Fibroblast of lung (primary cell): Measurements from ENCODE around the gene PDE4B. TPM values are rescaled to one million over a fixed set of nuclear protein-coding genes. Genes with fewer than 3 reads are reported as not detected.
A peak's percentile ranks its signal among the peaks of the same experiment; 100 is the strongest.
"Not testable (repeated sequence)": the region's sequence is repeated elsewhere in the genome, so short reads cannot be mapped to it uniquely, and the experiment has no call there.

ENCODE experiments used
- DNase-seq, 2 donors: peaks; one replicate each; pipeline versions ENCODE4 v3.0.0 to v3.0.0-alpha.2; 2010; ENCODE audit warnings: low read depth in 2 of 2
- H2AFZ ChIP-seq: 2 replicates; pipeline ENCODE4 v1.5.1; 2012; ENCODE audit warnings: low read length, control low read depth, inconsistent platforms
- H3K27ac ChIP-seq: 2 replicates; pipeline ENCODE4 v1.5.1; 2011; ENCODE audit warnings: low read length, control low read depth; ENCODE audit not compliant: insufficient read depth
- H3K27me3 ChIP-seq: 2 replicates; pipeline ENCODE4 v1.5.1; 2011; ENCODE audit warnings: mild to moderate bottlenecking, low read length; ENCODE audit not compliant: control insufficient read depth, insufficient read depth
- H3K36me3 ChIP-seq: 2 replicates; pipeline ENCODE4 v1.5.1; 2011; ENCODE audit warnings: low read length; ENCODE audit not compliant: control insufficient read depth, insufficient read depth
- H3K4me1 ChIP-seq: 2 replicates; pipeline ENCODE4 v1.5.1; 2011; ENCODE audit warnings: low read length; ENCODE audit not compliant: control insufficient read depth, insufficient read depth; ENCODE audit errors: extremely low read depth
- H3K4me2 ChIP-seq: 2 replicates; pipeline ENCODE4 v1.5.1; 2011; ENCODE audit warnings: low read length, control low read depth; ENCODE audit not compliant: insufficient read depth; ENCODE audit errors: extremely low read depth
- H3K4me3 ChIP-seq, 4 experiments: fragments of 200-600 bp in 1 of 4; sonication (generic) in 1 of 4; replicated peaks in 1 of 4; 2 replicates each; pipeline ENCODE4 v1.5.1; 2011 to 2016; ENCODE audit warnings: low read length in 4 of 4, low read depth in 3 of 4, mild to moderate bottlenecking in 3 of 4, control low read depth in 2 of 4, inconsistent platforms in 1 of 4, mixed read lengths in 1 of 4; ENCODE audit not compliant: insufficient read depth in 1 of 4; ENCODE audit errors: control extremely low read depth in 1 of 4
- H3K79me2 ChIP-seq: 2 replicates; pipeline ENCODE4 v1.5.1; 2012; ENCODE audit warnings: mild to moderate bottlenecking, low read length, inconsistent platforms; ENCODE audit not compliant: control insufficient read depth, insufficient read depth
- H3K9ac ChIP-seq: 2 replicates; pipeline ENCODE4 v1.5.1; 2011; ENCODE audit warnings: mild to moderate bottlenecking, low read length, control low read depth; ENCODE audit not compliant: insufficient read depth
- H3K9me3 ChIP-seq: 2 replicates; pipeline ENCODE4 v1.5.1; 2012; ENCODE audit warnings: low read depth, low read length; ENCODE audit not compliant: control insufficient read depth, insufficient read depth
- H4K20me1 ChIP-seq: 2 replicates; pipeline ENCODE4 v1.5.1; 2011; ENCODE audit warnings: low read length; ENCODE audit not compliant: control insufficient read depth, insufficient read depth; ENCODE audit errors: extremely low read depth
- EZH2 ChIP-seq: IDR thresholded peaks from 2 replicates; pipeline ENCODE4 v1.5.1; 2012; ENCODE audit warnings: low read length, control low read depth, mild to moderate bottlenecking; ENCODE audit errors: missing control alignments
- polyA plus RNA-seq, 2 donors: library from polyadenylated mRNA; depleted of rRNA in 1 of 2; stranded (reverse) in 1 of 2; unstranded in 1 of 2; fragments of >200 nt; gene quantifications; 2 replicates each; pipeline ENCODE4 v1.2.1, GENCODE V29; 2011 to 2012; ENCODE audit warnings: missing spikeins in 1 of 2
- total RNA-seq: library from RNA; depleted of rRNA; stranded (reverse); fragments of >200 nt; gene quantifications from 2 replicates; pipeline ENCODE4 v1.2.1, GENCODE V29; 2014
- TF ChIP-seq, protein P1 (sequence below), 2 donors: IDR thresholded peaks in 1 of 2; conservative IDR thresholded peaks in 1 of 2; 1 replicate in 1 of 2; 2 replicates in 1 of 2; pipeline ENCODE4 v1.5.1; 2011 to 2012; ENCODE audit warnings: low read length in 2 of 2, control low read depth in 1 of 2, inconsistent platforms in 1 of 2, low read depth in 1 of 2, mild to moderate bottlenecking in 1 of 2

The PDE4B gene
- total and polyA plus RNA-seq, 2 donors (not counting 1 experiment from before 2014, with no cell fraction given), result 3.7 to 19.8 TPM

DNA sequence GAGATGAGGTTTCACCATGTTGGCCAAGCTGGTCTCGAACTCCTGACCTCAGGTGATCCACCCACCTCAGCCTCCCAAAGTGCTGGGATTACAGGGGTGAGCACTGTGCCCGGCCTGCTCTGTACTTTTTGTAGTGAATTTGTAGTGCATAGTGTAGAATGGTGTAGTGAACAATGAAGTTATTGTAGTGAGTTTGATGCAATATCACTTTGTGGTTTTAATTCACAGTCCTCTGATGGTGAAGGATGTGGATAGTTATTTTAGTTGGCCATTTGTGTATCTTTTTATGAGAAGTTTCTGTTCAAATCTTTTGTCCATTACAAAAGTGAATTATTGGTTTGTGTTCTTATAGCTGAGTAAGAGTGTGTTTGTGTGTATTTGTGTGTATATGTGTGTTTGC is 57.6 kb downstream of the PDE4B start:
- no peaks in the 10 kb centered on the region for H4K20me1 ChIP-seq
- TF ChIP-seq, protein P1, sequence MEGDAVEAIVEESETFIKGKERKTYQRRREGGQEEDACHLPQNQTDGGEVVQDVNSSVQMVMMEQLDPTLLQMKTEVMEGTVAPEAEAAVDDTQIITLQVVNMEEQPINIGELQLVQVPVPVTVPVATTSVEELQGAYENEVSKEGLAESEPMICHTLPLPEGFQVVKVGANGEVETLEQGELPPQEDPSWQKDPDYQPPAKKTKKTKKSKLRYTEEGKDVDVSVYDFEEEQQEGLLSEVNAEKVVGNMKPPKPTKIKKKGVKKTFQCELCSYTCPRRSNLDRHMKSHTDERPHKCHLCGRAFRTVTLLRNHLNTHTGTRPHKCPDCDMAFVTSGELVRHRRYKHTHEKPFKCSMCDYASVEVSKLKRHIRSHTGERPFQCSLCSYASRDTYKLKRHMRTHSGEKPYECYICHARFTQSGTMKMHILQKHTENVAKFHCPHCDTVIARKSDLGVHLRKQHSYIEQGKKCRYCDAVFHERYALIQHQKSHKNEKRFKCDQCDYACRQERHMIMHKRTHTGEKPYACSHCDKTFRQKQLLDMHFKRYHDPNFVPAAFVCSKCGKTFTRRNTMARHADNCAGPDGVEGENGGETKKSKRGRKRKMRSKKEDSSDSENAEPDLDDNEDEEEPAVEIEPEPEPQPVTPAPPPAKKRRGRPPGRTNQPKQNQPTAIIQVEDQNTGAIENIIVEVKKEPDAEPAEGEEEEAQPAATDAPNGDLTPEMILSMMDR (conservative IDR thresholded peaks at IDR 0.05 in 1 of 2, IDR thresholded peaks at IDR 0.05 in 1 of 2; ENCODE audit: low read depth in 1 of 2, low read length in 2 of 2), result no peak
- no peak for TF ChIP-seq EZH2
- H3K79me2 ChIP-seq, result no peaks in the 10 kb centered on the region
- H3K4me2 ChIP-seq, result no peak overlapping the region
- no peak overlapping the region for H3K4me3 ChIP-seq
- H3K4me1 ChIP-seq, result no peaks in the 10 kb centered on the region
- H3K27me3 ChIP-seq, result no peaks in the 10 kb centered on the region
- H3K36me3 ChIP-seq, result no peaks in the 10 kb centered on the region
- H2AFZ ChIP-seq, result no peak overlapping the region
- no peak overlapping the region for H3K27ac ChIP-seq
- no peaks in the 10 kb centered on the region for H3K9me3 ChIP-seq
- DNase-seq, result no peak
- no peak overlapping the region for H3K9ac ChIP-seq

GRCh38 chr1:65856591-65856990 is 63.9 kb downstream of the PDE4B start:
- not testable (repeated sequence) for H3K9me3 ChIP-seq, H3K4me1 ChIP-seq, H4K20me1 ChIP-seq, H3K4me3 ChIP-seq, H3K36me3 ChIP-seq, H3K27me3 ChIP-seq, H3K4me2 ChIP-seq, H2AFZ ChIP-seq, H3K27ac ChIP-seq, H3K9ac ChIP-seq, H3K79me2 ChIP-seq
- peak in 1 of 2 donors; percentile 86 for DNase-seq

DNA sequence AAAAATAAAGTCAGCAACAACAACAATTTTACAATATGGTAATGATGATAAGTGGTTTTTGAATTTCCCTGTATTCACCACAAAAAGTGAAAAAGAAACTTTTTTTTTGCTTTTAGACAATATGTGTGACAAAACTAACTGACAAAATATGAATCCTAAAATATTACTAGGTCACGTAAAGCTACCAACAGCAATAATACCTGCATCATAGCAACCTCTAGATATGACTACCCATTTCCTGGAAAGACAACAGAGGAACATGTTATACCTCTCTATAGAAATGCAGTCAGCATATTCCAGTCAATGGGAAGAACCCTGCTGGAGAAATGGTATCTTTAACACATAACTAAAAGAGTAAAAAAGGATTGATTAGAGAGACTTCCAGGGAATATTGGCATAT is 73.7 kb downstream of the PDE4B start:
- H3K9me3 ChIP-seq, result no peaks in the 10 kb centered on the region
- H3K4me1 ChIP-seq, result no peaks in the 10 kb centered on the region
- no peak overlapping the region for H3K9ac ChIP-seq
- no peaks in the 10 kb centered on the region for H3K79me2 ChIP-seq
- H2AFZ ChIP-seq, result no peak overlapping the region
- TF ChIP-seq EZH2, result no peak
- TF ChIP-seq, protein P1 (conservative IDR thresholded peaks at IDR 0.05 in 1 of 2, IDR thresholded peaks at IDR 0.05 in 1 of 2; ENCODE audit: low read depth in 1 of 2, low read length in 2 of 2), result no peak
- no peak for DNase-seq
- no peaks in the 10 kb centered on the region for H3K36me3 ChIP-seq
- H3K4me3 ChIP-seq, result no peak overlapping the region
- H4K20me1 ChIP-seq, result no peaks in the 10 kb centered on the region
- no peak overlapping the region for H3K27ac ChIP-seq
- no peak overlapping the region for H3K4me2 ChIP-seq
- H3K27me3 ChIP-seq, result no peaks in the 10 kb centered on the region
